HG02970 (cell line): ENCODE measurements around the gene GAS2L1.
A peak's percentile ranks its signal among the peaks of the same experiment; 100 is the strongest.

ENCODE experiments used
- ATAC-seq: cut with Tn5 transposase; IDR thresholded peaks from one replicate; pipeline ENCODE4 v1.9.1; 2021; ENCODE audit warnings: mild to moderate bottlenecking, moderate library complexity, moderate number of reproducible peaks; ENCODE audit not compliant: unreplicated experiment, low FRiP score

Gene GAS2L1

DNA sequence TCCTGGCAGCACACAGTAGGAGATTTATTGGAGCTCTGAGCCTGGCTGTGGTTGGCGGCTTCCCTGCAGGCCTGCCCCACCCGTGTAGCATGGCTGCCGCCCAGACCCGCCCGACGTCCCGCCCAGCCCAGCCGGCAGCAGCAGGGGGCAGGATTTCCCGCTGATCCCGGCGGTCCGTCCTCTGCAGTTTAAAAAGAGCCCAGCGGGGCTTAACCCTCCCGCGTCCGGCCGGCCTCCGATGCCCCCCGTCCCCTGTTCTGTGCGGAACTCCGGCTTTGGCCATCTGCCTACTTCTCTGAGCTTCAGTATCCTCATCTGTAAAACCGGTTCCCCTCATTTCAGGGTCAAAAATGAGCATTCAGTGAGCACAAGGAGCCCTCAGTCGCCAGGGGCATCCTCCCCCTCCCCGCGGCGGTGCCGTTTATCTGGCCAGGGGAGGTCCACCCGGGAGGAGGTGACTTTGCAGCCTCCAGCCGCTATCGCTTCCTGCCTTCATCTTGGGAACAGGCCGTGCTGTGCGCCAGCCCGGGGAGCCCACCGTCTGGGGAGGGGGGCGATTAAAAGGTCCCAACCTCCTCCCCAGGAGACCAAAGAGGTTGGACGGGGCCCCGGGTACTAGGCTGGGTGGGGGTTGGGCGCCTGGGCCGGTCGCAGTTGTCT is at the start of gene GAS2L1:
TSS of gene GAS2L1 (plus strand) at position 476 of the 660 bp plus-strand sequence. CDS start 1,456 bp downstream, outside the sequence.
- no peak for ATAC-seq

DNA sequence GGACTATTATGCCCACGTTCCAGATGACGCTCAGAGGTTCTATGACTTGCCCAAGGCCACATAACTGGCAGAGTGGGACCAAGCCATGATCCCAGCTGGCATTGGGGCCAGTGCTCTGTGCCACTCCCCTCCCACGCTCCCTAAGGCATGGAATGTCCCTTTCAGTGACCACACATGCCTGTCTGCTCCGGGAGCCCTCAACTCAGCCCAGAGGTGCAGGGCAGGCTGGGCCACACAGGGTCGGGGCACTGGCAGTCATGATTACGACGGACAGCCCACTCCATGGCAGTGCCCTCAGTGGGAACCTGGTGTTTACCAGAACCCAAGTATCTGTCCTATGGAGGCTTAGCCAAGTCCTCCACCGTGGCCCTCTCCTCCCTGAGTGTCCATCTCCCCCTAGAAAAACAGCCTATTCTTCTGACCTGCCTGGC is 48.7 kb upstream of the GAS2L1 start:
- no peak for ATAC-seq

DNA sequence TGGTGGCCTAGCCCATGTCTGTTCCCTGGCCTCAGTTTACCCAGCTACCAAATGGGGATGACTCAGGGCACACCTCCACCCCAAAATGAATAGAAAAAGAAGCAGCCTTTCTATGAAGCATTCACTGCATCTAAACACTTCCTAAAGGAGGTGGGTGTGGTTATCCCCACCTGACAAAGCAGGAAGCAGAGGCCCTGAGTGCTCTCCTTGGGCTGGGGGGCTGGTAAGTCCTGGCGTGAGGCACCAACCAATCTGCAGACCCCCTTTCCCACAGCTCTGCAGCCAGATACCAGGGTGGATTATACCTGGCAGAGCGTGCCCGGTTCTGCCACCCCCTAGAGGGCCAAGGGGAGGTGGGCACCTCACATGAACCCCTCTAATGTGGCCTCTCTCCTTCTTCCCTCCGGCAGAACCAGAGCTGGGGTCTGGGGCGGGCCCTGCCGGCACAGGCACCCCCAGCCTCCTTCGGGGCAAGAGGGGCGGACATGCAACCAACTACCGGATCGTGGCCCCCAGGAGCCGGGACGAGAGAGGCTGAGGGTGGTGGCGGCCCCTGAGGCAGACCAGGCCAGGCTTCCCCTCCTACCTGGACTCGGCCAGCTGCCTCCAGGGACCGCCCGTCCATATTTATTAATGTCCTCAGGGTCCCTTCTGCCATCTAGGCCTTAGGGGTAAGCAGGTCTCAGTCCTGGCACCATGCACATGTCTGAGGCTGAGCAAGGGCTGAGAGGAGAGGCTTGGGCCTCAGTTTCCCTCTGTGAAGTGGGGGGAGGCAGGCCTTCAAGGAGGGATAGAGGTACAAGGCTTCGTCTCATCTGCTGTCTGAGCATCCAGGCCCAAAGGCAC is 47.8 kb upstream of the GAS2L1 start:
- no peak for ATAC-seq

DNA sequence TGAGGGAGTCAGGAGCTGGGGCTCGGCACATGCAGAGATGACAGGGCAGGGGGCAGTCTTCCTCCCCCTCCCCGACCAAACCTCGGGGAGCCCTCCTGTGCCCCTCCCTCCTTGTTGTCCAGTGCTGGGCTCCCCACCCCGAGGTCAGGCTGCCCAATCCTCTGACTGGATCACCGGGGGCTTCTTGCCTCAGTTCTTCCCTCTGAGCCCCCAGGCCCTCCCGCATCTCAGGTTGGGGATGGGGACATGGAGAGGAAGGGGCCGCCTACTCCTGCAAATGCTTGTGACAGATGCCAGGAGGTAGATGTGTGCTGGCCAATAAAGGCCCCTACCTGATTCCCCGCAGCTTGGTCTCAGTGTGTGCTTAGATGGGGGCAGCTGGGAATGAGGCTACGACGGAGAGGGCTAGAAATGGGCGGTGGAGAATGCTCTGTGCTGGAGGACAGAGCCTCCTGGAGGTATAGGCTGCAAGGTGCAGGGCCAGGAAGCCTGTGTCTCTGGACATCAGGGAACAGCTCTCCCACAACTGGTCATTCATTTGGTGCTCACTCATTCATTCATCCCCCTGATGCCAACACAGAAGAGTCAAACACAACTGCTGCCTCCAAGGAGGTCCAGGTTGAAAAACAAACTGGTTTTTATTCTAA is 47.1 kb upstream of the GAS2L1 start:
- ATAC-seq, result no peak

DNA sequence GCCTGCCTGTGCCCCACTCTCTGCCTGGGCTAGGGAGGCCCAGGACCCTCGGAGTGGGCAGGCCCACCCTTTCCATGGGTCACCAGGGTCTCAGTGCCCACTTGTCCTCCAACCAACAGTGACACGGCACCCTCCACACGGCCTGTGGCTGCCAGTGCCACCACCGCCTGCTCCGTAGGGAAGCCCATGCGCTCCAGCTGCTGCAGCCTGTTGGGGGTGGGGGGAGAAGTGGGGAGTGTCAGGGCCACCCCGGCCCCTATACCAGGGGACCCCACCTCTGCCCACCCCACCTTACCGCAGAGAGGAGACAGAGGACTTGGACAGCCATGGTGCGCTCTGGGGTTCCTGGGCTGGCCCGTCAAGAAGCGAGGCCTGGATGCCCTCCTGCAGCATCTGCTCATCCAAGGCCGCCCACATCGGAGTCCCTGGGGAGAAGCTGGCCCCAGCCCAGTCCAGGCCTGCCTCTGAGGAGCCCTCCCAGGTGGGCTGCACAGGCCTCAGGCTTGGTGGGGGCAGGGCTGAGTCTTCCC is 46.4 kb upstream of the GAS2L1 start:
- ATAC-seq, result no peak

DNA sequence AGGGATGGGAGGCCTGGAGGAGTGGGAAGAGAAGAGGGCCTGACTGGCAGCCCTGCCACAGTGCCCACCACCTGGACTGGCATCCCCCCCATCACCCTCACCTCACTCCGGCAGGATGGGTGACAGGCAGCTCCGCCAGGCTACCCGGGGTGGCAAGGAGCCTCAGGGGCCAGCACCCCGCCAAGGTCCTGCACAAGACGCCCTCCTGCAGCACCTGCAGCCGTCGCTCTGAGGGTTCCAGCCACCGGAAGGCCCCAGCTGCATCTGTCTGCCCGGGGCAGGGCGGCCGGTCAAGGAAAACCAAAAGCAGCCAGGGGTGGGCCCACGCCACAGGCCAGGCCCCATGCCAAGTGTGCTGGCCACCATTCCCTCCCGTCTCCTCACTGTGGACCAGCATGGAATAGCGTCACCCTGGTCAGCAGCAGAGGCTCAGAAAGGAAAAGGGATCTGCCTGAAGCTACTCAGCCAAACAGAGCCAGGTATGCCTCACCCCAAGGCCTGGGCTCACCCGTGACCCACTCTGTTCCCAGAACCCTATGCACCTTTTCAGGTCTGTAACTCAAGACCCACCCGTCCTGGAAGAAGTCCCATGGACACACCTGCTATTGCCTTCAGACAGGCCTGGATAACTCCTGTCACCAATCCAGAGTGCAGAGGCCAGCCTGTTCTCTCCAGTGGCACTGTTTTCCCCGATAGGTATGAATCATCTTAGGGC is 45.7 kb upstream of the GAS2L1 start:
- ATAC-seq, result no peak

DNA sequence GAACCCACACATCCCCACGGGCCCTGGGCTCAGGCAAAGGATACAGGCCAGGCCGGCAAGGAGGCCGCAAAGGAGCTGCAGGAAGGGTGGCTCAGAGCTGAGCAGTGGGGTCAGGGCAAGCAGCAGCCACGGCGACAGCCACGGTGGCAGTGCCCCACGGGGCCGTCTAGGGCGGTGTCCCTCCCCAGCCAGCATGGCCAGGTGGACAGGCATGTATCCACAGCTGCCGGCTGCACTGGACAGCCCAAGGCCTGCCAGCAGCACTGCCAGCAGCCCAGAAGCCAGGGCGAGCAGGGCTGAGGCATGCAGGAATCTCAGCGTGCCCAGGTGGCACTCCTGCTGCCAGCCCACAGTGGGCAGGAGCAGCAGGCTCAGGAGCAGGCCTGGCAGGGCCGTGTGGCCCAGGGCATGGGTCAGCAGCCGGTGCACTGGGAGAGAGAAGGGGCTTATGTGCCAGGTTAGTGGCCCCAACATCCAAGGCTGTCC is 42.6 kb upstream of the GAS2L1 start:
- no peak for ATAC-seq

DNA sequence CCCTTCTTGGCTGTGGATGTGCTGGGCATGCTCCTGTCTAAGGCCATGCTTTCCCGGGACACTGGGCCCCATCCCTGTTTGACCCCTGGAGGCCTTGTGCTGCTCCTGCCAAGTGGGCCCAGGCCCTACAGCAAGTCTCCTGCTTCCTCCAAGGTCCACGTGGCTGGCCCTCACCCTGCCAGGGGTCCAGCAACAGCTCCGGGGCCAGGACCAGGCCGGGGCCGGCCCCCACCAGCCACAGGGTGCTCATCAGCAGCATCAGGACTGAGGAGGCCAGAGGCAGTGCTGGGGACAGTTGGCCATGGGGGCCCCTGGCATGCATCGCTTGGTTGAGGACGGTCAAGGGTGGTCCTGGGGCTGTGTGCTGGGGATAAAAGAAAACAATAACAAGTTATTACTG is 41.1 kb upstream of the GAS2L1 start:
- no peak for ATAC-seq

DNA sequence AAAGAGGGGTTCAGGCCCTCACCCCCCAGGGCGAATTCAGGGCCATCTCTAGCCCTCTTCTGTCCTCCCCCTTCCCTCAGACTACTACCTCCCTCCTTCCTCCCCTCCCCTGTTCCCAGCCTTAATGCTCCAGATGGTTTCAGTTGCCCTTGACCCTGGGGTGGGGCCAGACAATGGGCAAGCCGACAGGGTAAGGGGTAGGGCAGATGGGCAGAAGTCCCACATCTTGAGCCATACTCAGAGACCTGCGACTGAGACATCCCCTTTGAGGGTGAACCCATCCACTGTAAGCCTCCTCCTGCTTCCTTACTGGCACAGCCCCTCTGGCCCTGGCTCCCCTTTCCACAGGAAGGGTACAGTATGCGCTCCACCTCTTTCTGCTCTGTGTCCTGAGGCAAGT is 40.5 kb upstream of the GAS2L1 start:
- ATAC-seq, result no peak

DNA sequence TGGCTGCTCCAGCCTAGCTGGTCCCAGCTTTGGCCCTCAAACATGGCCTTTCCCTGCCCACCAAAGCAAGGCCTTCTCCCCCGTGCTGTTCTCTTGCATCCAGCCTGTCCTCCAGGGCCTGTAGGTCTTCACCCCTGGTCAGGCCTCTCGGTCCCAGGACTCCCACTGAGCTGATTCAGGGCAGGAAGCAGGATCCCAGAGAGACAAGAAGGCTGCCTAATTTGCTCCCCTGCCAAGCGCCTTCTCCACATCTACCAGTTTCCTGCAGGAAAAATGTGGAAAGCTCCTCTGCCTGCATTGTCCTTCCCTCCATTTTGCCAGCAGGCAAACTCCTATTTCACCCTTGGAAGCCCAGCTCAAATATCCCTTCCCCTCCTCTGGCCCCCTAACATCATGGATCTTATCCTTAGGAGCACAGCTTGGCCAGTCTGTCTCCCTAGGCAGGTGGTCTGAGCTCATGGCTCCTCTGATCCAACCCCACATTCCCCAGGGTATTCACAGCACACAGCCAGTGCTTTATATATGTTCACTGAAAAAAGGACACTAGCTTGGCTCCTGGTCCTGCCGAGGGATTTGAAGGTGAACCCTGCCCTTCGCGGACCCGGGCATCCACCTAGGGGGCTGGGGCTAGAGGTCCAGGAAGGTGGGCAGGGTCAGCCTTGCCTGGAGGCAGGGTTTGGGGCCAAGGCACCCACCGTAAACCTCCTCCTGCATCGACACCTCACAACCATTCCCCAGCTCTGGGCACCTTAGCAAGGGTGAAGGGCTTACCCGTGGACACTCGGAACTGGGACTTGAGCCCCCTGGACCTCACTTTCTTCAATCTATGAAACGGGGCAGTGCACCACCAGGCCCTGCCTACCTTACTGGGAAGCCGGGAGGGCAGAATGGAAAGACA is 39.6 kb upstream of the GAS2L1 start:
- no peak for ATAC-seq

DNA sequence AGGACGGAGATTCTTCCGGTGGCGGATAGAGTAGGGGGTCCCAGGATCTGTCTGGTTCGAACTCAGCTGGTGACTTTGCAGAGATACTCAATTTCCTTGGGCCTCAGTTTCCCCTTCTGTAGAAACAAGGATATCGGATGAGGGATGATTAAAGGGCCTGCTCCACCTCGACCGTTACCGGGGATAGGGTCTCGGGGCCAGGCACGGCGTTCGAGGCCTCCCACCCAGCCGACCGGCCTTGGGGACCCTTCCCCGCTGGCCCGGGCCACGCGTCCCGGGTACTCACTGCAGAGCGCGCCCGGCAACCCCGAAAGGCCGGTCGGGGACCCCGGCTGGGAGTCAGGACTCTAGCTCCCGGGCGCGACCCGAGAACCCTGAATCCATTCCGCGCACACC is 39.0 kb upstream of the GAS2L1 start:
- ATAC-seq, result no peak

DNA sequence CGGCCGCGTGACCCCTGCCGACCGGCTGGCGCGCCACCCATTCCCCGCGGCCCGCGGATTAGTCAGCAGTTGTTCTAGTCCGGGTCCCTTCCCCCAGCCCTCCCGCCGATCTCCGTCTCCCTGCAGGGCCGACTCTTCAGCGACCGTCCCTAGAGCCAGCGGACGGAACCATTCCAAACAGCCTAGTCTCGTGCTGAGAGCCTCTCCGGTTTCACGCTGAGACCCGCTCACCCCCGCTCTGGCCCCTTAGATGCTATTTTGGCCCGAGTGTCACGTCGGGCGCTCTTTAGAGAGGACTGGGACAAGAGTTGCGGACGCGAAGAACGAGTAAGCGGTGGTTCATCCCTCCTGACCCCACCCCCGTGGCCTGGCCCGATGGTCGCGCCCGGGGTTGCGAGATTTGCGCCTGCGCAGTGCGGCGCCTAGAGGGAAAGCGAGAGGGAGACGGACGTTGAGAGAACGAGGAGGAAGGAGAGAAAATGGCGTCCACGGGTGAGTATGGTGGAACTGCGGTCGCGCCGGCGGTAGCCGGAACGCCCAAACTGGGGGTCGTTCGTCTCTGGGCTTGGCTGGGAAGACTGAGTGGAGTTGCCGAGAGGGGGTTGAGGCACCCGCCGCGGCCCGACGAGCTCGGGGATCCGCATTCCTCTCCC is 38.5 kb upstream of the GAS2L1 start, which contains the start of the genes EWSR1 and RHBDD3:
TSS of gene EWSR1 (plus strand) at position 411 of the 653 bp plus-strand sequence. CDS start at position 480, 69 bp downstream.
TSS of gene RHBDD3 (minus strand) at position 124 of the 653 bp plus-strand sequence. CDS start 2,355 bp downstream, outside the sequence.
- peak; percentile 86 for ATAC-seq

DNA sequence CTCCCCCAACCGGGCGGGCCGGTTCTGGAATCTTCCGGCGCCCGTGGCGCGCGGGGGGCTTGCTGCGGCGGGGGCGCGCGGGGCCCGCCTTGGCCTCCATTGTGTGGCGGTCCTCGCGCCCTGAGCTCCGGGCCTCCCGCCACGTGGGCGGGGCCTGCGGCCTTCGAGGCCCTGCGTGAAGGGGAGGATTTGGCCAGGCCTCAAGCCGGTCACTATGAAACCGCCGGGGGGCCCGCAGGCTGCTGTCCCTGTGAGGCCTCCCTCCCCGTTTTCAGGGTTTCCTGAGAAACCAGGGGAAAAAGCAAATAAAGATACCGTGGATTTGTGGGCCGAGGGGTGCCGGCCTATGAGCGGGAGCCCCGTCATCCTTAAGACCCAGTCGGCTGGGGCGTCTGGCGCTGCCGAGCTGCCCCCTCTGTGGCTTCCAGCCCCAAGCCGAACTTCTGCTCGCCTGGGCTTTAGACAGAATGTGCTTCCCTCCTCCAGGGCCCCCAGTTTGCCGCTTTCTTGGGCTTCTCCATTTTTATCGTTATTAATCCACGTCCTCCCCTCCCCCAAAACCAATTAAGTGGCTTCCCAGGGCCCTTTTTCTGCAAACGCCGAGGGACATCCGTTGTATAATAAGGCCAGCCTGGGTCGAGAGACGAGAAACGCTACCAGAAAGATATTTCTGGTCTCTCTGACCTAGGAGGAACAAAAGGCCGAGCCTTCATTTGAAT is 37.8 kb upstream of the GAS2L1 start:
- peak; percentile 14 for ATAC-seq

DNA sequence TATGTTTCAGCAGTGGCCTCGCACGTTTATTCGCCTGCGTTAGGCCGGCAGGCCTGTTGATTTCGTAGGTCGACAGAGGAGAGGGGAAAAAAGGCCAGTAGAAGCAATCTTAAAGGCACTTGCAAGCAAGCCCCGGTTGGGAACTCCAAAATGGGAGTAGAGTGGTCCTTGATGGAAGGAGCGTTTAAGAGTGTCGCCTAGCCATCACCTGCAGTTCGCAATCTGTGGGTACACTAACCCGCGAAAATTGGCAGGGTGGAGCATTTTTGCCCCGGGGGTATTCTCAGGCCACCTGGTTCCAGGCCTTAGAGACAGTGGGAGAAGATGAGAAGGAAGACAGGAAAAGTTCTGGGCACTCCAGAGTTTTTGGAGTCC is 37.2 kb upstream of the GAS2L1 start:
- no peak for ATAC-seq

DNA sequence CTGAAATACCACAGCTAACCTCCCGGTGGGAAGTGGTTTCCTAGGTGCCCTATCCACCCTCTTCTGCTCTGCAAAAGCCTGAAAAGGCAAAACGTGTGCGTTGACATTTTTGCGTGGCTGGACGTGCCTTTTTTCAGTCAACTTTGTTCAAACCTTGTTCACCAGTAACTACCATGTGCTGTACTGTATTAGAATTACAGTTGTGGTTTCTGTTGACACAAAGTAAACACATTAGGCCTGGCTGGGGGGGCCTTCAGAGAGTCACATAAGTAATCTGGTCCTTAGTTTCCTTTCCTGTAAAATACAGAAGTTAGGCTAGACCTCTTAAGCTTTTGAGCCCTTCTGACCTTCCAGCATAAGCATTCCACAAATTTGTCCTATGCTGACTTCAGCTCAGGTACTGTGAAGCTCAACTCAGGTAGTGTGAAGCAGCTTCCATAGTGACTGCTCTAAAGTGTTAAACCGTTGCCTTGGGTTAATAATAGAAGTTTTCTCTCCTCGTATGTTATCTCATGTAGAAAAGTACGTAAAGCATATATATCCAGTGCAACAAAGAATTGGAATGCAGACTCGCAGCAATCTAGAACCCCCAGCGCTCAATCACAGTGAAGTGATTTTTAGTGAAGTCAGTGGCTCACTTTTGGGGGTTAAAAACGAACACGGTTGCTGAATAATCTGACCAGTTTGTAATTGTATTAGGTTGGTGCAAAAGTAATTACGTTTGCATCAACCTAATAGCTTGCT is 36.5 kb upstream of the GAS2L1 start:
- no peak for ATAC-seq

DNA sequence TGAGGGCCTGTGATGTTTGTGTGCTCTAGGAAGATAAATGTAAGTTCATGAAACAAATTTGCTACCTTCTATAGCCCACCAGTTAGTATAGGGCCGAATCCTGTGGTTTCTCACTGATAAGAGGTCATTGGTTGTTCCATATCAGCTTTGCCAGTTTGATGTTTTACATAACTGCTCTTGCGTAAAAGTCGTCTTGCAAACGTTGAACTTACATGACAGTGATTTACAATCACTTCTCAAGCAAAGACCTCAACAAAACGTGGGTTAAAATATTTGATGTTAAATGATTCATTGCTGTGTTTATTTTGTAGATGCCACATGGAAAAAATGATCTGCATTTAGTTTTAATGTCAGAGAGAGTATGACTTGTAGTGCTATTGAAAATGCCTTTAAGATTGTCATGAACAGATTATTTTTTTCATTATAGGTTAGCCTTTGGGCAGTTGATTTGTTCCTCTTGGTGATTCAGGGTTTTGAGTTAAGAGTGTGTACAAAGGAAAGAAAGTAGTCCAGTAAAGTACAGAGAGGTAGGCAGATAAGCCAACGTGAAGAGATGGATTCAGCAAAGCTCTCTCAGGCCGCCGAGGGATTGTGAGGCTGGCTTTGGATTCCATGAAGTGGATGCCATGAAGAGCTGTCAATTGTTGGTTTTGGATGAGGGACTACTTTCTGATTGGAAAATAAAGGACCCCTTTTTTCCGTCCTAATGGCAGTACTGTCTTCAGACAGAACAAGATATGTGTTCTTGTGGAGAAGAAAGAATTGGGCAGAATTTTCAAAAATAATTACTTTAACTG is 35.8 kb upstream of the GAS2L1 start:
- no peak for ATAC-seq

DNA sequence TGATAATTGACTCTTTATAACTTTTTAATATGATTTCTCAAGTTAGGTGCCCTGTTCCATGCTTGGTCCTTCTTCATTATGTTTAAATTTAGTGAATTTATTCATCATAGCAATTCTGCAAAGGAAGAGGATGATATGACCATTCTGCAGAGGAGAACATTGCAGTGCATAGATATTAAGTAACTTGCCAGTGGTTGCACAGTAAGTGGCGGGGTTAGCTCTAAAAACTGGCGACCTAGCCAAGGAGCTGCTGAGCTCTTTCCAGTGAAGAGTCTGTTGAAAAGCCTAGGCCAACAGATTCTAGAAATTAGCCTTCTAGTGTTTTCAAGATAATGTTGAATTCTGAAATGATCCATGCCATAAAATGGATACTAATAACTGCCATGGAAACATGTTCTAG is 33.8 kb upstream of the GAS2L1 start:
- ATAC-seq, result no peak
